Measurements from ENCODE around the gene RDH5.

DNA sequence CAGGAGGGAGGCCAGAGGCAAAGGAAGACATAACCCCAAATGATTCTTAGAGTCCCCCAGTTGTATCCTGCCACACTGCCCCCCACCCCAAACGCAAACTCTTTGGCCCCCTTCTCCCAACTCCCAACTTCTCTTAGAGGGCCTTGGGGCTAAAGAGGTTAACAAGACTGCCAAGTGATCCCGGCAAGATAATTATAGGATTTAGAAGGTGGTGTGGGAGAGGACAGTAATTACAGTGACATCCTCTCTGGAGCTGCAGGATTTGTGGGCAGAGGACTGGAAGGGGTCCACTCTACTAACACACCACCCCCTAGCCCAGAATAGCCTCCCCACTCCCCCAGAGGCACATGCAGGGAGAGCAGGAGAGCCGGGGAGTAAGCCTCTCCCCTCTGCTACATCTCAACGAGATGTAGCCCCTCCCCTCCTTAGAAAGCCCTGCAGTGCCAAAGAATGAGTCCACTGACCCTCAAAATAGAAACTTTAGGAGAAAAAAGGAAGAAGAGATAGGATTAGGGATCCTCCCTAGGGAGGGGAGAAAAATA lies 17.5 kb downstream of the RDH5 start:
- TF ChIP-seq, protein P1, sequence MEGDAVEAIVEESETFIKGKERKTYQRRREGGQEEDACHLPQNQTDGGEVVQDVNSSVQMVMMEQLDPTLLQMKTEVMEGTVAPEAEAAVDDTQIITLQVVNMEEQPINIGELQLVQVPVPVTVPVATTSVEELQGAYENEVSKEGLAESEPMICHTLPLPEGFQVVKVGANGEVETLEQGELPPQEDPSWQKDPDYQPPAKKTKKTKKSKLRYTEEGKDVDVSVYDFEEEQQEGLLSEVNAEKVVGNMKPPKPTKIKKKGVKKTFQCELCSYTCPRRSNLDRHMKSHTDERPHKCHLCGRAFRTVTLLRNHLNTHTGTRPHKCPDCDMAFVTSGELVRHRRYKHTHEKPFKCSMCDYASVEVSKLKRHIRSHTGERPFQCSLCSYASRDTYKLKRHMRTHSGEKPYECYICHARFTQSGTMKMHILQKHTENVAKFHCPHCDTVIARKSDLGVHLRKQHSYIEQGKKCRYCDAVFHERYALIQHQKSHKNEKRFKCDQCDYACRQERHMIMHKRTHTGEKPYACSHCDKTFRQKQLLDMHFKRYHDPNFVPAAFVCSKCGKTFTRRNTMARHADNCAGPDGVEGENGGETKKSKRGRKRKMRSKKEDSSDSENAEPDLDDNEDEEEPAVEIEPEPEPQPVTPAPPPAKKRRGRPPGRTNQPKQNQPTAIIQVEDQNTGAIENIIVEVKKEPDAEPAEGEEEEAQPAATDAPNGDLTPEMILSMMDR (conservative IDR thresholded peaks at IDR 0.05) = no peak
- TF ChIP-seq EZH2 (IDR thresholded peaks at IDR 0.05; ENCODE audit: low read depth) = no peak
